ENCODE results near the gene CNTN1.
"Not testable (repeated sequence)": the region's sequence is repeated elsewhere in the genome, so short reads cannot be mapped to it uniquely, and the experiment has no call there.

Gene CNTN1

GRCh38 chr12:40697566-40698259 lies 5.5 kb downstream of the CNTN1 start:
- no peak for DNase-seq (ENCODE audit: low read depth in 1 of 2, low spot score in 1 of 2)

GRCh38 chr12:40701756-40702155 lies 9.5 kb downstream of the CNTN1 start:
- no peak for DNase-seq (ENCODE audit: low read depth in 1 of 2, low spot score in 1 of 2)

- DNase-seq (ENCODE audit: low read depth in 1 of 2, low spot score in 1 of 2) = no peak
Observed at GRCh38 chr12:40711121-40711520, 18.9 kb downstream of the CNTN1 start.

GRCh38 chr12:40714636-40715035 lies 22.4 kb downstream of the CNTN1 start:
- DNase-seq (ENCODE audit: low read depth in 1 of 2, low spot score in 1 of 2) = no peak

GRCh38 chr12:40716037-40716436 lies 23.8 kb downstream of the CNTN1 start:
- no peak for DNase-seq (ENCODE audit: low read depth in 1 of 2, low spot score in 1 of 2)

GRCh38 chr12:40717576-40717975 lies 25.3 kb downstream of the CNTN1 start:
- no peak for DNase-seq (ENCODE audit: low read depth in 1 of 2, low spot score in 1 of 2)

- no peak for DNase-seq (ENCODE audit: low read depth in 1 of 2, low spot score in 1 of 2)
Observed at GRCh38 chr12:40718878-40719372, 26.7 kb downstream of the CNTN1 start.

- no peak for DNase-seq (ENCODE audit: low read depth in 1 of 2, low spot score in 1 of 2)
Observed at GRCh38 chr12:40723001-40723400, 30.8 kb downstream of the CNTN1 start.

- no peak for DNase-seq (ENCODE audit: low read depth in 1 of 2, low spot score in 1 of 2)
Observed at GRCh38 chr12:40726366-40726765, 34.1 kb downstream of the CNTN1 start.

- no peak for DNase-seq (ENCODE audit: low read depth in 1 of 2, low spot score in 1 of 2)
Observed at GRCh38 chr12:40727774-40728483, 35.7 kb downstream of the CNTN1 start.

- DNase-seq (ENCODE audit: low read depth in 1 of 2, low spot score in 1 of 2) = no peak
Observed at GRCh38 chr12:40730281-40730680, 38.0 kb downstream of the CNTN1 start.

GRCh38 chr12:40733871-40734270 lies 41.6 kb downstream of the CNTN1 start:
- DNase-seq (ENCODE audit: low read depth in 1 of 2, low spot score in 1 of 2) = no peak

GRCh38 chr12:40734276-40734675 lies 42.0 kb downstream of the CNTN1 start:
- DNase-seq (ENCODE audit: low read depth in 1 of 2, low spot score in 1 of 2) = no peak

- no peak for DNase-seq (ENCODE audit: low read depth in 1 of 2, low spot score in 1 of 2)
Observed at GRCh38 chr12:40735551-40736230, 43.5 kb downstream of the CNTN1 start.

GRCh38 chr12:40737416-40737815 lies 45.2 kb downstream of the CNTN1 start:
- DNase-seq (ENCODE audit: low read depth in 1 of 2, low spot score in 1 of 2) = not testable (repeated sequence)

GRCh38 chr12:40738856-40739255 lies 46.6 kb downstream of the CNTN1 start:
- DNase-seq (ENCODE audit: low read depth in 1 of 2, low spot score in 1 of 2) = no peak

- no peak for DNase-seq (ENCODE audit: low read depth in 1 of 2, low spot score in 1 of 2)
Observed at GRCh38 chr12:40742041-40742440, 49.8 kb downstream of the CNTN1 start.

- no peak for DNase-seq (ENCODE audit: low read depth in 1 of 2, low spot score in 1 of 2)
Observed at GRCh38 chr12:40745386-40745785, 53.1 kb downstream of the CNTN1 start.

- DNase-seq (ENCODE audit: low read depth in 1 of 2, low spot score in 1 of 2) = no peak
Observed at GRCh38 chr12:40749863-40750262, 57.6 kb downstream of the CNTN1 start.

GRCh38 chr12:40752011-40752410 lies 59.8 kb downstream of the CNTN1 start:
- no peak for DNase-seq (ENCODE audit: low read depth in 1 of 2, low spot score in 1 of 2)

GRCh38 chr12:40760821-40761220 lies 68.6 kb downstream of the CNTN1 start:
- no peak for DNase-seq (ENCODE audit: low read depth in 1 of 2, low spot score in 1 of 2)

GRCh38 chr12:40762072-40762471 lies 69.8 kb downstream of the CNTN1 start:
- DNase-seq (ENCODE audit: low read depth in 1 of 2, low spot score in 1 of 2) = no peak

Measured in stimulated activated CD4-positive, alpha-beta T cell treated with anti-CD3 and anti-CD28 coated beads, Interleukin-15, amount 100 ng/mL, for 1 hour (primary cell).